GM13977 (cell line): ENCODE measurements around the gene EML4.
"Not testable (repeated sequence)": the region's sequence is repeated elsewhere in the genome, so short reads cannot be mapped to it uniquely, and the experiment has no call there.

Source experiments
- DNase-seq: peaks from one replicate; pipeline ENCODE4 v3.0.0; 2012; ENCODE audit warnings: low spot score
- in situ Hi-C: fragments of 300-500 bp; cut with MboI; formaldehyde crosslinking; loops from one replicate; pipeline ENCODE4 v1.12.0; 2022; ENCODE audit warnings: low sequenced_read_pairs, low pct_unique_long_range_greater_than_20kb, mixed read lengths, inconsistent platforms; ENCODE audit not compliant: unreplicated experiment
- TF ChIP-seq, protein P1 (sequence below): IDR thresholded peaks from 2 replicates; pipeline ENCODE4 v1.5.1; 2012; ENCODE audit warnings: mild to moderate bottlenecking, control low read depth; ENCODE audit not compliant: insufficient read depth; ENCODE audit errors: extremely low read depth, missing control alignments

Gene EML4

DNA sequence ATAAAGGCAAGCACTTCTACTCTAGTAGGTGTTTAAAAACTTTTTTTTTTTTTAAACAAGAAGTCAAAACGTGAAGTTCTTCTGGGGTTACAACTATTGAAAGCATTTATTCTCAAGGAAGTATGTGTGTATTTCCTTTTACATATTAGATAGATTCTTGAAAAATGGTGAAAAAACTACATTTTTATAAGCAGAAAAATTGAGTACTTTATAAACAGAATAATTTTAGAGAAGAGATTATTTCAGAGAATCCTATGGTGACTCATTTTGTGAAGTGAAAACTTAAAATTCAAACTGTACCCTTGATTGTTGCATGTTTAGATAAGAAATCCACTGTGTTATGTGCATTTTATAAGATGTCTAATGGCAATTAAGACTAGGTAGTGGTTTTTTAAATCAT lies 2.9 kb downstream of the EML4 start:
- TF ChIP-seq, protein P1, sequence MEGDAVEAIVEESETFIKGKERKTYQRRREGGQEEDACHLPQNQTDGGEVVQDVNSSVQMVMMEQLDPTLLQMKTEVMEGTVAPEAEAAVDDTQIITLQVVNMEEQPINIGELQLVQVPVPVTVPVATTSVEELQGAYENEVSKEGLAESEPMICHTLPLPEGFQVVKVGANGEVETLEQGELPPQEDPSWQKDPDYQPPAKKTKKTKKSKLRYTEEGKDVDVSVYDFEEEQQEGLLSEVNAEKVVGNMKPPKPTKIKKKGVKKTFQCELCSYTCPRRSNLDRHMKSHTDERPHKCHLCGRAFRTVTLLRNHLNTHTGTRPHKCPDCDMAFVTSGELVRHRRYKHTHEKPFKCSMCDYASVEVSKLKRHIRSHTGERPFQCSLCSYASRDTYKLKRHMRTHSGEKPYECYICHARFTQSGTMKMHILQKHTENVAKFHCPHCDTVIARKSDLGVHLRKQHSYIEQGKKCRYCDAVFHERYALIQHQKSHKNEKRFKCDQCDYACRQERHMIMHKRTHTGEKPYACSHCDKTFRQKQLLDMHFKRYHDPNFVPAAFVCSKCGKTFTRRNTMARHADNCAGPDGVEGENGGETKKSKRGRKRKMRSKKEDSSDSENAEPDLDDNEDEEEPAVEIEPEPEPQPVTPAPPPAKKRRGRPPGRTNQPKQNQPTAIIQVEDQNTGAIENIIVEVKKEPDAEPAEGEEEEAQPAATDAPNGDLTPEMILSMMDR = no peak
- no peak for DNase-seq
- in situ Hi-C loops = no loop called here

DNA sequence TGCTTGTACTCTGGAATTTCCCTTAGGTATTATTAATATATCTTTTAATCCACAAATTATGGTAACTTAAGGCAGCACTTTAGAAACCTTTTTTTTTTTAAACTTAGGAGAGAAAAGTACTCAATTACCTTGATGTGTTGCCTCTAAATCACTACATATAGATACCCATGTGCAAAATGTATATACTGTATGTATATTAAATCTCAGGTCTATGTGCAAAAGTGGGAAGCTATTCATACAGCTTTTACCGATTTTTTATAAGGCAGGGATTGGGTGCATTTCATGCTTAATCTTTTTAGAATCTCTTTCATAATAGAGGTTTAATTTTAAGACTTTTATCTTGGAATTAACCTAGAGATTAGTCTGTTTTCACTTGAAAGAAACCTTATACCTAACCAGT lies 3.4 kb downstream of the EML4 start:
- in situ Hi-C loops = no loop called here

DNA sequence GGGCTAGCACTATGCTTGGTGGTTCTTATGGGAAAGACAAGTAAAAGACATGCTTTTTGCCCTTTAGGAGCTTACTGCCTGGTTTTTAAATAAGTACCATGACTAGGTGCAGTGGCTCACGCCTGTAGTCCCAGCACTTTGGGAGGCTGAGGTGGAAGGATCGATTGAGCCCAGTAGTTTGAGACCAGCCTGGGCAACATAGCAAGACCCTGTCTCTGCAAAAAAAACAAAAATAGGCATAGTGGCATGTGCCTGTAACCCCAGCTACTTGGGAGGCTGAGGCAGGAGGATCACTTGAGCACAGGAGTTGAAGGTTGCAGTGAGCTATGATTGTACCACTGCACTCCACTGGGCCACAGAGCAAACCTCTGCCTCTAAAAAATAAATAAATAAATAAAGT lies 4.3 kb downstream of the EML4 start:
- in situ Hi-C loops, DNase-seq: not testable (repeated sequence)

More for the DNA sequence above, 3.4 kb downstream of the EML4 start:
- DNase-seq = no peak
- TF ChIP-seq, protein P1 = no peak

DNA sequence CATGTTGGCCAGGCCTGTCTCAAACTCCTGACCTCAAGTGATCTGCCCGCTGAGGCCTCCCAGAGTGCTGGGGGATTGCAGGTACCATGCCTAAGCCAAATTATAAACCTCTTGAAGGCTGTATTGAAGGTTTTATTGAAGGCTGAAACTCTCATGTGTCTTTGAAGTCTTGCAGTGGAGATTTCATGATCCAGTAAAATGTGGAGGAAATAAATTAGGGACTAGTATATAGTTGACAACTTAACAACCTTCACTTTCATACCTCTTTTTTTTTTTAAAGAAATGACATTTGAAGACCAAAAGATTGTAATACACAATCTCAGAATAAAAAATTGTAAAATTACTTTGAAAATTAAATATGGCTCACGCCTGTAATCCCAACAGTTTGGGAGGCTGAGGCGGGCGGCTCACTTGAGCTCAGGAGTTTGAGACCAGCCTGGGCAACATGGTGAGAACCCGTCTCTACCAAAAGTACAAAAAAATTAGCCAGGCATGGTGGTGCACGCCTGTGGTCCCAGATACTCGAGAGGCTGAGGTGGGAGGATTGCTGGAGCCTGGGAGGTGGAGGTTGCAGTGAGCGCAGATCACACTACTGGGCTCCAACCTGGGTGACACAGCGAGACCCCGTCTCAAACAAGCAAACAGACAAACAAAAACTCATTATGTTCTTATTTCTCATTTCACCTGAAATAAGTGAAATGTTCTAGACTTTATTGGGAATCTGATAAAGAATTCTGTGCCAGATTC lies 8.0 kb downstream of the EML4 start:
- in situ Hi-C loops = no loop called here
- TF ChIP-seq, protein P1 = no peak
- no peak for DNase-seq

DNA sequence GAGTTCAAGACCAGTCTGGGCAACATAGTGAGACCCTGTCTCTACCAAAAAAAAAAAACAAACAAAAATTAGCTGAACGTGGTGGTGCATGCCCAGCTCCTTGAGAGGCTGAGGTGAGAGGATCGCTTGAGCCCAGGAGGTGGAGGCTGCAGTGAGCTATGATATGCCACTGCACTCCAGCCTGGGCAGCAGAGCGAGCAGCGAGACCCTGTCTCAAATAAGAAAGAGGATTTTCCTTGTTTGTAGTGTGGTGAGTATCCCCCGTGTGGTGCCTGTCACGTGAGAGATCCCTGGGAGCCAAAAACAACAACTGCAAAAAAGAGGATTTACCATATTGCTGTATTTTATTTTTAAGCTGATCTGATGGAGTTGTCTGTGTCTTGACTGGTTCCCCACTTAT lies 9.2 kb downstream of the EML4 start:
- DNase-seq = no peak
- in situ Hi-C loops = no loop called here
- TF ChIP-seq, protein P1 = no peak

DNA sequence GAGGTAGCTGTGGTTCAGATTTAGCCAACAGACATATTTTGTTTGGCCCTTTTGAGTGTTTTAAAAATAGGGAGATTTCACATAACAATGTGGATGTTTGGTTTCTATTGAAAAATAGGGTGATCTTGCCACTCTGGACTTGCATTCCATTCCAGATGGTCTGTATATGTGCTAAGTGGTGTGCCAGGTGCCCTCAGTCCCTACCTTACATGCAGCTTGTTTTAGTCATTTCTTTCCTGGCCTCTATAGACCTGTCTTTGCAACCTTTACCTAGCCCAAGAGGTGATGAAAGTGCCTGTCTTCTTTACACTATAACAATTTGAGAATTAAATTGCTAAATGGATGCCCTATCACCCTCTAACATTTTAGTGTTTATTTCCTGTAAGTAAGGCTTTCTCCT lies 11.1 kb downstream of the EML4 start:
- in situ Hi-C loops = no loop called here
- TF ChIP-seq, protein P1 = no peak
- no peak for DNase-seq

DNA sequence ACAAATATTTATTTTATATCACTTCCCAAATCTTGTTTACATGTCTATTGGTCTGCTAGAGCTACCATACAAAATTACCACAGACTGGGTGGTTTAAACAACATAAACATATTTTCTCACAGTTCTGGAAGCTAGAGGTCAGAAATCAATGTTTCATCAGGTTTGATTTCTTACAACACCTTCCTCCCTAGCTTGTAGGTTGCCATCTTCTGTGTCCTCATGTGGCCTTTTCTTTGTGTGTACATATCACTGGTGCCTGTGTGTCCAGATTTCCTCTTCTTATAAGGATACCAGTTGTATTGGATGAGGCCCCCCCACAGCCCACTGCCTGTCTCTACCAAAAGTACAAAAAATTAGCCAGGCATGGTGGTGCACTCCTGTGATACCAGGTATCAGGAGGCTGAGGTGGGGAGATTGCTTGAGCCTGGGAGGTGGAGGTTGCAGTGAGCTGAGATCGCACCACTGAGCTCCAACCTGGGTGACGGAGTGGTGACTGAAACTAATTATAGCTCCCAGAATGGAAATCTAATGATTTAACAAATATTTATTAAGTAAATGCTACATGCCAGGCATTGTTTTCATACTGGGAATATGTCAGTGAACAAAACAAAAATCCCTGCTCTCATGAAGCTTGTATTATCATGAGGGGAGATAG lies 13.6 kb downstream of the EML4 start:
- in situ Hi-C loops = no loop called here
- TF ChIP-seq, protein P1 = no peak
- DNase-seq = no peak
